HG03469 (cell line): ENCODE measurements around the gene RAB37.

Experiments used
- ATAC-seq: cut with Tn5 transposase; IDR thresholded peaks from one replicate; pipeline ENCODE4 v1.9.1; 2021; ENCODE audit warnings: mild to moderate bottlenecking, moderate library complexity, moderate number of reproducible peaks; ENCODE audit not compliant: unreplicated experiment

The RAB37 gene

GRCh38 chr17:74760404-74761105 is 23.5 kb downstream of the RAB37 start:
- no peak for ATAC-seq

DNA sequence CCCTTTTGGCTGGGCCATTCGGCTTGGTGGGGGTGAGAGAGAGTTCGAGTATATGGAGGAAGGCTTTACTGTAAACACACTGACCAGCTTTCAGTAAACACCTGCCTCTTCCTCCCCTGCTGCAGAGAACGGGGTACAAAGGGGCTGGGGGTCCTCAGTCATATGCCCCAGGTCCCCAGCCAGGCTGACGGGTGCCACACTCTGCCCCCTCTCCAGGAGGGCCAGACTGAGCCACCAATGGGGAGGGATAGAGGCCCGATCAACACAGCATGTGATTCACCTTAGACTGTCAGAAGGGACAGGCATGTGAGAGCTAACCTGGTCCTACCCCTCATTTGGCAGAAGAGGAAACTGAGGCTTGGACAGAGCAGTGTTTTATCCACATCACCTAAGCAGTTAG is 24.4 kb downstream of the RAB37 start:
- ATAC-seq = no peak

- no peak for ATAC-seq
Measured at GRCh38 chr17:74761931-74762330, 24.9 kb downstream of the RAB37 start.

DNA sequence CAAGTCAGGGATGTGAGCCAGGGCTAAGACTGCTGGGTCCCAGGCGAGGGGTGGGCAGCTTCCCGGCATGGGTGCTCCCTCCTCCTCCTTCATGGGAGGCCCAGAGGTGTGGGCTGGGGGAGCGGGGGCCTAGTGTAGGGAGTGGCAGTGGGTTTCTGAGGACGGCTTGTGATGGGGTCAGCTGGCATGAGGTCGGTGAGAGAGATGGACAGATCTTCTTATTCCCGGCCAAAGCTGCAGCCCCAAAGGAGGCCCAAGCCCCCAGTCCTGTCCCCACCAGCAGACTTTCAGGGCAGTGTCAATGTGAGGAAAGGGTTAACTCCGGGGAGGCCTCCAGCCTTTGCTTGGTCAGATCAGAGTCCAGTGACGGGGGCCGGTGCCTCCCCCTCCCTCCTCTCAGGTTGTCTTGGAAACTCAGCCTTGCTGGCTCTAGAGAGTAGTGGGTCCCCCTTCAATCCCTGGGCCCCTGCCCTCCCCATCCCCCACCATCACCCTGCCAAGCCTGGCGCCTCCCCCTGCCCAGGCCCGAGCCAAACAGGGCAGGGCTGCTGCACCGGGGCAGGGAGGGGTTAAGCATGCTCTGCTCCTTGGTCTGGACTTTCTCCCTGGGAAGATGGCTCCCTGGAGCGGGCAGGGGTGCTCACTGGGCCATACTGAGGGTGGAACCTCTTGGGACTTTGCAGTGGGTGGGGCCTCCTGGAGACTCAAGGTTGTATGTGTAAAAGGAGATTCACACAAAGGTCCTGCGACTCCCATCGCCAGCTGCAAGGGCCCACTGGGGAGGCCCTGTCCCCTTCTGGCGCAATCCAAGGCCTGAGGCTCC is 26.7 kb downstream of the RAB37 start:
- ATAC-seq = no peak

DNA sequence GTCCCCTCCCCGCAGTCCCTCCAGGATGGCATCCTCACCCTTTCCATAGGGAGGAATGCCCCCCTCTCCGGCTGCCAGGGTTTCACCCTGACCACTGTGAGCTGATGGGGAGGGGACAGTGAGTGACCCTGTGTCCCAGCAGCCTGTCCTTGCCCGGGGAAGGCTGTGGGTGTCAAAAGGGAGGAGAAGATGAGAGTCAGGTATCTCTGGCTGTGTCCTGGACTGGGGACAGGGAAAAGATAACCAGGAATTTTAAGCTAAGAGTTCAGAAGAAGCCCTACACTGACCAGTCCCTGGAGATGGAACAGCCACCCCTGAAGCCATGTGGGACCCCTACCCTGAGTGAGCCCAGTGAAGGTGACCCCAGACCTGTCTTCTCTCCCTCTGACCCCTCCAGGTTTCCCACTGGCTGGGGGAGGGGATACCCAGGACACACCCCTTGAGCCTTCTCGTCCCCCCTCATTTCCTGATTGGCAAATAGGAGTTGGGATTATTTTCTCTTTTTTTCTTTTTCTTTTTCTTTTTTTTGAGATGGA is 27.8 kb downstream of the RAB37 start:
- ATAC-seq = no peak

DNA sequence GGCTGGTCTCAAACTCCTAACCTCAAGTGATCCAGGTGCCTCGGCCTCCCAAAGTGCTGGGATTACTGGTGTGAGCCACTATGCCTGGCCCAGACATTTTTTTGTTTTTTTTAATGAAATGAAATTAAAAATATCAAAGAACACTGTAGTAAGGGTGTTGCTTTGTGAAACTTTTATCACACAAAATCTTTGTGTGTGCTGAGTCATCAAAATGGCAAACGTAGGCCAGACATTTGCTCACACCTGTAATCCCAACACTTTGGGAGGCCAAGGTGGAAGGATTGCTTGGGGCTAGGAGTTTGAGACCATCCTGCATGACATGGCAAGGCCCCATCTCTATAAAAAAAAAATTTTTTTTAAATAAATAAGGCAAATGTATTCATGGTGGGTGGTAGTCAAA is 29.4 kb downstream of the RAB37 start:
- no peak for ATAC-seq

DNA sequence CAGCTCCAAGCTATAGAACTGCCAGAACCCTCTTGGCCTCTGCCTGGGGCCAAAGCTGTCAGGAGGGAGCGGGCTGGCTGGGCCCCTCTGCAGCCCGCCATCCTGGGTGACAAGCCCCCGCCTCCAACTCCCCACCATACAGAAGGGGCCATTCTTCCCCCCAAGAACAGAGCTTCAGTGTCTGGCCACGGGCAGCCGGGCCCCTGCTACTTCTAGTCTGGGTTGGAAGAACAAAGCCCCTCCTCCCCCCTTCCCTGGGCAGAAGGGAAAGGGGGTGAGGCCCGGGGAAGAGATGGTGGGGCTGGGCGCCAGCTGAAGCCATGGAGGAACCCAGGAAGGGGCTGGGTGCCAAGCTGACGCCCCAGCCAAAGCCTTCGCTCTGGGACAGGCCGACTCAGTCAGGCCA is 30.1 kb downstream of the RAB37 start:
- no peak for ATAC-seq

DNA sequence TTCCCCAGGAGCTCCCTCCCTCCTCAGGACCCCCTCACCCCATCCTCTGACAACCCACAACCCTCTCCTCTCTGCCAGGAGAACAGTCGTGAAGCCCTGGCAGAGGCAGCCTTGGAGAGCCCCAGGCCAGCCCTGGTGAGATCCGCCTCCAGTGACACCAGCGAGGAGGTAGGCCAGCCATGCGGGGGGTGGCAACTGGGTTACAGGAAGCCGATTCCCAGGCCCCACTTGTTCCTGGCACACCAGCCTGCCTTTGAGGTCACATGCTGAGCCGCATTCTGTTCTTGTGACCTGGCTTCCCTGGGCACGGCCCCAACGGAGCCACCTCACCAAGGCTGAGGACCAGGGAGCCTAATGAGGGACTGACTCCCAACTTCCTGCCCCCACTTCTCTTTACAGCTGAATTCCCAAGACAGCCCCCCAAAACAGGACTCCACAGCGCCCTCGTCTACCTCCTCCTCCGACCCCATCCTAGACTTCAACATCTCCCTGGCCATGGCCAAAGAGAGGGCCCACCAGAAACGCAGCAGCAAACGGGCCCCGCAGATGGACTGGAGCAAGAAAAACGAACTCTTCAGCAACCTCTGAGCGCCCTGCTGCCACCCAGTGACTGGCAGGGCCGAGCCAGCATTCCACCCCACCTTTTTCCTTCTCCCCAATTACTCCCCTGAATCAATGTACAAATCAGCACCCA is 31.2 kb downstream of the RAB37 start:
- no peak for ATAC-seq

- no peak for ATAC-seq
Measured at GRCh38 chr17:74768763-74769114, 31.7 kb downstream of the RAB37 start.

GRCh38 chr17:74769266-74769855 is 32.3 kb downstream of the RAB37 start:
- no peak for ATAC-seq

DNA sequence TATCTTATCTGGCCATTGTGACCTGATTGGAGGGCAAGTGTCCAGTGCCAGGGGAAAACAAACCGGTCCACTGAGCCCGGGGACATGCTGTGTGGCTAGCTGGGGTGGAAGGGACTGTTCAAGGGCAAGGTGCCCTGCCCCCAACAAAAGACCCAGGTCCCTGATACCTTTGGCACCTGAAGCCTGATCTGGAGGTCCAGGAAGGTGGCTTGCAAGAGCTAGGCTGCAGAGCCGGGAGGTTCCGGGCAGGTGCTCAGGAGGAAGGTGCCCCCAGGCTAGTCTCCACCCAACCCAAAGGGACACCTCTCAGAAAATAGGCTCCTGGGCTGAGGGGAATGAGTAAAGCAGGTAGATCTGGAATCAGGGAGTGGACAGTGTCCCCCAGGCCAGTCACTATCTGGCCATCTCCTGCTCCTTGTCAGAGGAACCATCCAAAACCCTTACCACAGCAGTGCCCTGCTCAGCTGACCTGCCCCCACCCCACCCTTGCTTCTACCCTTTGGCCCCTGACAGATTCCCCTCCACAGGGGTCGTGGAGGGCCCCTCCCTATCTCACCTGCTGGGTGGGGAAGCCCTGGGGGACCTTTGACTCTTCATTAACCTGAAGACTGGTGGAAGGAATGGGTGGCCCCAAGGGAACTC is 32.9 kb downstream of the RAB37 start:
- ATAC-seq = no peak

- no peak for ATAC-seq
Measured at GRCh38 chr17:74770498-74771318, 33.7 kb downstream of the RAB37 start.

GRCh38 chr17:74771319-74771914 is 34.4 kb downstream of the RAB37 start:
- ATAC-seq = no peak

GRCh38 chr17:74772053-74772452 is 35.0 kb downstream of the RAB37 start:
- no peak for ATAC-seq

- ATAC-seq = no peak
Measured at GRCh38 chr17:74773414-74773813, 36.4 kb downstream of the RAB37 start.

DNA sequence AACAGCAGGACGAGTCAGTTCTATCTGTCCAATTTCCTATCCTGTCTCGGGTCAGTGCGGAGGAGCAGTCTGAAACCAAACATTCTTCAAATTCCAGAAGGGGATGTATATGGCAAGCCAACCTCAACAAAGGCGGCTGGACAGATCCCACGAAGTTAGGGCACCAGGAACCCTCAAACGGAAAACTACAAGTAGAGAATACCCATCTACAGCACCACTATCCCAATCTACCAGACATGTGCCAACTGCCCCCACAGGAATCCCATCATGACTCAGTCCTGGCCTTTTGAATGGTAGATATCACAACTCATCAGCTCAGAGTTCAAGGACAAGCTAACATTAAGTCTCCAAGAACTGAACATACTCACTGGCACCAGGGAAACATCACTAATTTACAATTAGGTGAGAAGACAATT is 36.8 kb downstream of the RAB37 start:
- ATAC-seq = no peak

DNA sequence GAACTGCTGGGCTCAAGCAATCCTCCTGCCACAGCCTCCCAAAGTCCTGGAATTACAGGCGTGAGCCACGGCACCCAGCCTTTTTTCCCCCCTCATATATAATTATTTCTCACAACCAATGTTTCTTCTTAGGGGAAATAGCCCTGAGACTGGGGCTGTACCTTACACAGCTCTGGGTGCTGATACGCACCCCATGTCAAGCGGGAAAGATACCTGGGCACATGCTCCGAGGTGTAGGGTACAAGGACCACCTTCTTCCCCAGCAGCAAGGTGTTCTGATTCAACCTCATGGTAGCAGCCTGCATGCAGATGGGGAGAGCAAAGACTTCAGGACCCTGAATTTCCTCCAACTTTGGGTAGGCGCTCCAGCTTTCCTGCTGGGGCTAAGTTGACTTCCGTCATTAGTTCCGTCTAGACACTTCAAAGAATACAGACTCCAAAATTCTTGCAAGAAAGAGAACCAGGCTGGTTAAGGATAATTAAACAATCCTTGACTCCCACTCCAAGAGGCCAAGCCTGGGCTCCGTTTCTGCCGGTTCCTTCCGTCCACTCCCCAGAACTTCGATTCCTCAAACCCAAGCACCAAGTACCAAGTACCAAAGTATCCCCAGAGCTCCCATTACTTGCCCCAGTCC is 38.5 kb downstream of the RAB37 start:
- no peak for ATAC-seq

DNA sequence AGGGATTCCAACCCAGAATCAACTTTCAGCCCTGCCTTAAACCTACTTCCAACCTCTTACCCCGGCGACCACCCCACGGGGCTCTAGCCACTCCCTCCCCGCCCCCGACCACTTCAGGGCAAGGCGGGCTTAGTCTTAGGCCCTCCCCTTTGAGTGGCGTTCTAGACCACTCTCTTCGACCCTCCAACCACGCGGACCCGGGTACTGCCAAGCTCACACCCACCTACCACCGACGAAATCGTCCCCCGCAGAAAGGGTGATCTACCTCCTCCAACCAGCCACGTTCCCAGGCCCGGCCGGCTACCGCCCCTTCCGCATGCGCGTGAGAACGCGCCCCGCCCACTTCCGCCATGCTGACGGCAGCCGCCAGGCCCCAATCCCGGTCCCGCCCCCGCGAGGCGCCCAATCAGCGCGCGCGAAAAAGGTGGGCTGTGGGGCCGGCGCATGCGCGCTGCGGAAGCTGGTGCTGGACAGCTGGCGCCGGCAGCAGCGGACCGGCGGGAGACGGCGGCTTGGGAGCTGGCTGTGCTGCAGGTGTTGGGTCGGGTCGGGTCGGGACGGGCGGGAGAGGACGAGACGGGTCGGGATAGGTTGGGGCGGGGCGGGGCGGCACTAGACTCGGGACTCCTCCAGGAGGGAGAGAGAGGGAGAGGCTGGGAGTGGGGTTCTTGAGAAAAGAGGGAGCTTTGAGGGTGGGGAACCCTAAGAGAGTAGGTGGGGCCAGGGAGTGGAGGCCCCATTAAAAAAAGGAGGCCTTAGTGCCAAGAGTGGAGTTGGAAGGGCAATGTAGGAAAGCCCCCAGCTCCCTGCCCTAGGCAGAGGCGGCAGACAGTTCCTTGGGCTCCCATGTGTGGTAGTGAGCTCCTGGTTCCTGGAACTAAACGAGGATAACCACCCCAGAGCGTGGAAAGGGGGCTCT is 39.2 kb downstream of the RAB37 start, which contains the start of gene NAT9:
Gene NAT9, minus strand, starts transcription at position 302 of the 919 bp plus-strand sequence. CDS start 647 bp downstream, outside the sequence.
- ATAC-seq = peak; percentile 53
